IPS DF 4.7 (cell line): ENCODE results near the gene TOLLIP.

Experiments used
- DNase-seq: peaks from one replicate; pipeline ENCODE4 v3.0.0-alpha.2; 2013; ENCODE audit warnings: low spot score; ENCODE audit errors: extremely low read depth

Gene TOLLIP

DNA sequence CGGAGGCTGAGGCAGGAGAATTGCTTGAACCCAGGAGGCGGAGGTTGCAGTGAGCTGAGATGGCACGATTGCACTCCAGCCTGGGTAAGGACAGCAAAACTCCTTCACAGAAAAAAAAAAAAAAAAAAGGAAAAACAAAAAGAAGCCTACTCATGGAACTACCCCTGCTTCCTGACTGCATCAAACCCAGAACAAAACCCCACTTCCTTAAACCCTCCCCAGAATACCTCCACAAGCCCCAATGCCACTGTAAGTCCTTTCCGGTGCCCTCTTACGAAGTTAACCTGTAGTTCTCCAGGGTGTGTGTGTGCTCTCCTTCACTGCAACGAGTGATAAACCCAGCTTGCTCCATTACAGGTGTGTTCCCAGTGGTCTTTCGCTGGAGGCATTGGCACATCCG is 8.6 kb upstream of the TOLLIP start:
- no peak for DNase-seq

DNA sequence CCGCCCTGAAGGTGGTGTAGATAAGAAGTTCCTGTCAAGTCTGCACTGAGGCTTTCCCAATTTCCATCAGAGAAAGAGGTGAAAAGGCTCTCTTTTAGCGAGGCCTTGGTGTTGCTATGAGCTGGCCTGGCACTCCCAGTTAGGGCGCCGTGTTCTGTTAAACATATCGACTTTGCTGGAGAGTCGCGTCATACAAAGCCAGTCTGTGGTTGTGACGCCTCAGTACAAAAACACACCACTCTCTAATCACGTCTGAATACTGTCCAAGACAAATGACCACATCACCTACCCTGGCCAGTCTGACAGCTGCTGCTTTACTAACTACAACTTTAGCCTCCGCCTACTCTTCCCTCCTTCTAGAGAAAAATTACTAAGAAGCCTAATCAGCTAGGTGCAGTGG is 8.0 kb upstream of the TOLLIP start:
- DNase-seq, result no peak

DNA sequence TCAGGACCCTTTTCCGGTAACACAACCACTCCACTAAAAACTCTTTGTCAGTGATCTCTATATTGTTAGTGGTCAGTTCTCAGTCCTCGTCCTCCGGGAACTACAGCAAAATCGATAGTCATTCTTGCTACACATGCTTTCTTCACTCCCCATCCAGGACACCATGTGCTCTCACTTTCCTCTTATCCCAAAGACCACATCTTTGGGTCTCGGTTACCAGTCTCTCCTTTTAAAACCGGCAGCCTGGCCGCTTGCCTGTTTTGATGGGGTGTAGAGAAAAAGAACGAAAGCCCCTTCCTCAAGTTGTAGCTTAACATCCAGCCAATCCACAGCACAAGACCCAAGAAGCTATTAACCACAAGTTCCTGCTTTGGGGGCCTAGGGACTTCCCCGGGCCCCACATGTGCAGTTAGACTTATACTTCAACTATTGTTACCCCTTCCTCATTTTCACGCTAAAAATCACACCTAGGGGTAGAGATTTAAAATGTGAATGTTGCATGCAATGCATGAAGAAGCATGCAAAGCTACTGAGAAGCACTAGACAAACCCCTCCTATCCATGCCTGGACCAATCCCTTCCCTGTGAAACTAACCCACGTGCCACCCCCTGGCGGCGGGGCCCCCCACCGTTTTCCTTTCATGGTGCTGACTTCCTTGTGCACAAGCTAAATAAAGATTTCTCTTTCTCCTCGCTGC is 1.5 kb upstream of the TOLLIP start:
- no peak for DNase-seq

DNA sequence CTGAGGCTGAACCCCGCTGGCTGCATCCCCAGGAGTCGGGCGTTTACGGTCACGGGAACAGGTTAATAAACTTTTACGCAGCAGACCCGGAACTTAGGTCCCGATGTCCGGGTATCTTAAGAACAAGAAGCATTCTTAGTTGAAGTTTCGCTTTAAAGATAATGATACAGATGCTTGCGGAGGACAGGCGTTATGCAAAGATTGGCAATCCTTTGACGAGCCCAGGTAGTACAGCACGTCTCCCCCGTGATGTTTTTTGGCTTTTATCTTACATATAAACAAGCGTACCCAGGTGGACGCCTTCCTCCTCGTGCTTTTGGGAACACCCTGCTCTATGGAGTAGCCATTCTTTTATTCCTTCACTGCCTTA is 871 bp upstream of the TOLLIP start:
- DNase-seq, result no peak

DNA sequence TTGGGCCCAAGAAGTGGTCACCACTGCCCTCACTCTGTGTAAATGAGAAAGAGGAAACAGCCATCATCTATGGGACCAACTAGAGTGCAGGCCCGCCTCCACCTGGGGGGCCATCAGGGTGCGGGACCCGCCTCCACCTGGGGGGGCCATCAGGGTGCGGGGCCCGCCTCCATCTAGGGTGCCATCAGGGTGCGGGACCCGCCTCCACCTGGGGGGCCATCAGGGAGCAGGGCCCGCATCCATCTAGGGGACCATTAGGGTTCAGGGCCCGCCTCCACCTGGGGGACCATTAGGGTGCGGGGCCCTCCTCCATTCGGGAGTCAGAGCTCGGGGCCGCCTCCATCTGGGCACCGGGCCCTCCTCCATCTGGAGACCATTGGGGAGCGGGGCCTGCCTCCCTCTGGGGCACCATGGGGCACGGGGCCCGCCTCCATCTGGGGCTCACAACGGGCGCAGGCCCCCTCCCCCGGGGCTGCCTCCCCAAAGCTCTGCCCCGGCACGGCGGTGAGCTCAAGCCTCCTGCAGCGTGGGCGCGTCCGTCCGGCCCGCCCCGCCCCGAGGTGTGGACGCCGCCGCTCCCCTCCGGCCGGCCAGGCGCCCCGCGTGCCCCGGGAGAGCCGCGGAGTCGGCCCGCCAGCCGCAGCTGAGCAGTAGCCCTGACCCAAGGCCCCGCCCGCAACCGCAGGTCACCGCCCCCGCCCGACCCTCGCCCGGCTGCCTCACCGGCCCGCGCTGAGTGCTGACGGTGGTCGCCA is 512 bp downstream of the TOLLIP start:
- no peak for DNase-seq

DNA sequence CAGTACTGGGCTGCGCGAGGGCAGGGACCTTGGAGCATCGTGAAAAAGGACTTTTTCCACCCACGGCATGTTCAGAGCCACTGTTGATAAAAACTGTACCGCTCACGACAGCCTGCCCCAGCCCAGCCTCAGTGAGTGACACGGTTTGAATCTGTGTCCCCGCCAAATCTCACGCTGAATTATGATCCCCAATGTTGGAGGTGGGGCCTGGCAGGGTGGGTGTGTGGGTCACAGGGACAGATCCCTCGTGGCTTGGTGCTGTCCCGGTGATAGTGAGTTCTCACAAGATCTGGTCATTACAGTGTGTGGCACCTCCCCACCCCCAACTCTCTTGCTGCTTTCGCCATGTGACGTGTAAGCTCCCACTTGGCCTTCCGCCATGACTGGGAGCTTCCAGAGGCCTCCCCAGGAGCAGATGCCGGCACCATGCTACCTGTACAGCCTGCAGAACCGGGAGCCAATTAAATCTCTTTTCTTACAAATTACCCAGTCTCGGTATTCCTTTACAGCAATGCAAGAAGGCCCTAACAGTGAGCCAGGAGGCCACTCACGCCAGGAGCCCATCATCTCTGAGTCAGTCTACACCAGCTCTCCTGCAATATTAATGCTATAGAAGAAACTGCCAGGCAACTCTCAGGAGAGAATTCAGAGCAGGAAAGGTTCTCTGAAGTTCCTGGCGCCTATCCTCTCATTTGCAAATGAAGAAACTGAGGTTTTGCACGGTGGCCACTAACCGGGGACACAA is 1.3 kb downstream of the TOLLIP start:
- no peak for DNase-seq

DNA sequence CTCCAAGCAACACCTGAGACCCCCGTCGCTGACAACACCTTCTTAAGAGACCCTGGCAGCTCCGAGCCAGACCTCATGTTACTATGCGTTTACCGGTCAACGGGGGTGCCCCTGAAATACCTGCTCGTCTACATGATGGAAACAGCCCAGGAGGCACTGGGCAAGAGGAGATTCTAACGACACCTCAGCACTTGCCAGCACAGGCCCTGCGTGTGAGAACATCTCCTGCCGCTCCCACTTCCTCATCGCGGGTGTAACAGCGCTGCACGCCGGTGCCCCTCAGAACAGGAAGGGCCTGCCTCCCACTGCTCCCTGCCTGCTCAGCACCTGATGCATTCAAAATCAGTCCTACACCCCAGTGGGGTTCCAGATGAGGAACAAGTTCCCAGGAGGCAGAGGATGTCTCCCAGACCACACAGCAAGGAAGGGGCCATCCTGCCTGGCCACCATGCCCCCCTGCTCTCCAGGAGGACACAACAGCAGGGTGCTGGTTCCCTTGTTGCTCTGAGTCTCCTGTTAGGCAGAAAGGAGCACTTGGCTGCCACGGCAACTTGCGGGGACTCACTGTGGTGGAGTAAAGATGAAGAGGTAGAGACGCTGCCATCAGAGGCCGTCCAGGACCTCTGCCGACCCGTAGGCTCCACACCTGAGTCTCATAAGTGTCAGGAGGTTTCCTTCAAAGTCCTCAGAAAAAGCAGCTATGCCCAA is 2.1 kb downstream of the TOLLIP start:
- no peak for DNase-seq

DNA sequence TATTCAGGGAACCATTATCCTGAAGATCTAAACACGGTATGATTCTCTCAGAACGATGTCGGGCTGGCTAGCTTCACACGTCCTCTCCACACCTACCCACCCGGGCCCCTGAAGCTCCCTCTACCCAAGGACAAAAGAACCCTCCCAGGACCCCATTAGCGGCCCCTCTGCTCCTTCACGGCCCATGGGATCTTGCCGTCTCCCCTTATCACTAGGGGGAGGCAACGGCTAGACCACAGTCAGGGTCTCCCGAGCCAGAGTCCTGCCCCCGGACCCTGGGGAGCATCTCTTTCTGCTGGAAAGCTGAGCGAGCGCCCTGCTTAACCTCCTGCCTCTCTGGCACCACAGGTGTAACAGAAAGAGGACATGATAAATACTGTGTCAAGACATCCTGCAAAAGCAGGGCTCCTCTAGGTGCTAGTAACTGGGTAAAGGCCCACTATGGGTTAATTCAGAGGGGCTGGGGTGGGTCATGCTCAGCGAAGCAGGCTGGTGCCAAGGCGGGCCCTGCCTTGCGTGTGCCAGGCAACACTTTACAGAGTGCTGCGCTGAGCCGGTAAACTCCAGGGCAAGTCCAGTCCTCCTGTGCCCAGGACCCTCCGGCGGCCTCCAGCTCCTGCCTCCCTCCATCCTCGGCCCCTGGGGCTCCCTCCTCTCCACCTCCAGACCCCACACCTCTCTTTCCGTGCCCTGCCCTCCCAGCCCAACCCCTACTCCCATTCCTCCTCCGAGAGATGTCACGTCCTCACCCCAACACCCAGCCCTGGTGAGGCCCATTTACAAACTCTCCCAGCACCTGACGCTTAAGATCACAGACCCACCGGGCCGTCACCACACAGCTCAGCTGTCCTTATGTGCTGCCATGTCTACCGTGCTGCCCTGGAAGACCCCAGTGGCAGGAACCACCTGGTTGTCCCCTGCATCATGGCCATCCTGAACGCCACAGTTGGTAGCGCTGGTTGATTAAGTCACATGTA is 3.0 kb downstream of the TOLLIP start:
- no peak for DNase-seq

DNA sequence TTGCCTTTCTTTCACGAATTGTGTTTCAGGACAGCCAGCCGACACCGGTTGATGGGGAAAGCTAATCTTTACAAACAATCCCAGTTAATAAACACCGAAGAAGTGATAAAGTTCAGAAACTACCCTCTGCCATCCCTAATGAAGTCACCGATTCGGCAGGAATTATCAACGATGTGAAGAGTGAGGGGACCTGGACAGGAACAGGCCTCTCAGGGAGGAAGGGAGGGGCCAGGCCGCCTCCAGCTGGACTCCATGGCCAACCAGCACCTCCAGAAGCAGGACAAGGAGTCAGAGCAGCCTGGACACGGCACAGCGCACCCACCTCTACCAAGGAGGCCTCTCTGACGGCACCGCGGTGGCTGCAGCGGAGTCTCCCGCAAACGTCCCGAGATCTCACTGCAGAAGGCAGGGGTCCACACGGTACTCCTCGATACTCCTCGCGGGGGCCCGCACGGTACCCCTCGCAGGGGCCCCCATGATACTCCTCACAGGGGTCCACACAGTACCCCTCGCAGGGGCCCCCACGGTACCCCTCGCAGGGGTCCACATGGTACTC is 3.9 kb downstream of the TOLLIP start:
- no peak for DNase-seq

DNA sequence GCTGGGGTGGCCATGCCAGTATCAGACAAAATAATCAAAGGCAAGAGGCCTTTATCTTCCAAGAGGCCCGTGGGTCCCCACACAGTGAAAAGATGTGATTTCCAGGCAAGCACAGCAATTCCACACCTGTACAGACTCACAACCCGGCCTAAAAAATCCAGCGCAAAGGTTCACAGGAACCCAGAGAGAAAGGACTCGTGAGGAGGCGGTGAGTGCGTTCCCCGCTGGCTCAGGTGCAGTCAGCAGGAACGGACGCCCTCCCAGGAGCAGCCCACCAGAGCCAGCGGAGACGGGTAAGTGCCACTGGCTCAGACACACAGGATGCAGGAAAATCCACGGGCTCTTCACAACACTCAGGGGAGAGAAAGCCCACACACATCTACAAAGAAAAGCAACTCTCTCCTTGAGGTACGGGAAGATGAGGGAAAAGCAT is 4.4 kb downstream of the TOLLIP start:
- no peak for DNase-seq

DNA sequence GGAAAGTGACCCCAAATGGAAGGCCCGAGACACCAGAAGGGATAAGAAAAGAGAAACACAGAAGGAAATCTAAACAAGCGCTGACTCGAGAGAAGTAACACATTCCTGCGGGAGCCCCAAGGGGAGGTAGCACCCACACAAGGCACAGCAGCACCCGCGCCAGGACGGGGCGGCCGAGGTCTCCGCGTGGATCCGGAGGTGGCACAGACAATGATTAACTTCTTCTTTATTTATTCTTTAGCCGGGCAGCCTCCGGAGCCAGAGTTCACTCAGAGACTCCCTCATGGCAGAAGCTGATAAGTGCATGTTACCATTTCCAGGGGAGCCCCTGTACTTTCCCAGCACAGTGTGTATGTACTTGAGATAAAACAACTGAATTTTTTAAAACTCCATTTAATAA is 5.1 kb downstream of the TOLLIP start:
- DNase-seq, result no peak

DNA sequence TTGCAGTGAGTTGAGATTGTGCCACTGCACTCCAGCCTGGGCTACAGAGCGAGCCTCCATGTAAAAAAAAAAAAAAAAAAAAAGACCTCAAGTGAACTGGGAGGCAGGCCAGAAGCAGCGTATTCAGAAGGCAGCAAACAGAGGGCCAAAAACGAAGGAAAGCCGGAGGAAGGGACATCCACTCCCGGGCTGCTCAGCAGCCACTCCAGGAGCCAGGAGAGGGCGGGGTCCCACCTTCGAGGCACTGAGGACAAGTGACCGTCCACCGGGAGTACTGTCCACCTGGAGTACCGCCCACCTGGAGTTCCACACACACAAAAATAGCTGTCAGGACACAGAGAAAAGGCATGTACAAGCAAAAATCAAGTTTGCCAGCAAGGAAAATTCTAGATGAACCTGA is 5.5 kb downstream of the TOLLIP start:
- DNase-seq, result no peak

DNA sequence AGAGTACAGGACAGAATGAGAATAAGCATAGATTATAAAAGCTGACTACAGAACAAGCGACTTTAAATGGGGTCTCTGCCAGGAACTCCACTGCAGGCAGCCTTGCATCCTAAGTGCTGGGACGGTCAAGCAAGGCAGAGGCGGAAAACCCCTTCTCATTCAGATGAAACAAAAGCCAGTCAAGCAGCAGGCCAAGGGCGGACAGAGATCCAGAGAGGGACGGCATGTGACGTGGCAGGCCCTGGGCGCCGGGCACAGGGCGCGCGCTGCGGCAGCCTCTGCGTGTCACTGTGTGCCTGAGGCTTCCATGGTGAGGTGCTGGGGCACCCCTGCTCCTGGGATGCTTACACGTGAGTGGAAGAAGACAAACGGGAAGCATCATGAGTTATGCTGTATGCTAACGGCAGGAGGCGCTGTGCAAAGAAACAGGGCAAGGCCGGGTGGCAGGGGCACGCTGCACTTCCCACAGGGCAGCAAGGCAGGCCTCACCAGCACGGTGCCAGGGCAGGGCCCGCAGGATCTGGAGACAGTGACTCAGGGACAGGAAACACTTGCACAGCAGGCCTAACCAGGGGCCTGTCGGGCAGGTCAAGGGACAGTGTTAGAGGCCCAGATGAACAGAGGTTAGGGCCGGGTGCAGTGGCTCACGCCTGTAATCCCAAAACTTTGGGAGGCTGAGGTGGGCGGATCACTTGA is 6.2 kb downstream of the TOLLIP start:
- no peak for DNase-seq

DNA sequence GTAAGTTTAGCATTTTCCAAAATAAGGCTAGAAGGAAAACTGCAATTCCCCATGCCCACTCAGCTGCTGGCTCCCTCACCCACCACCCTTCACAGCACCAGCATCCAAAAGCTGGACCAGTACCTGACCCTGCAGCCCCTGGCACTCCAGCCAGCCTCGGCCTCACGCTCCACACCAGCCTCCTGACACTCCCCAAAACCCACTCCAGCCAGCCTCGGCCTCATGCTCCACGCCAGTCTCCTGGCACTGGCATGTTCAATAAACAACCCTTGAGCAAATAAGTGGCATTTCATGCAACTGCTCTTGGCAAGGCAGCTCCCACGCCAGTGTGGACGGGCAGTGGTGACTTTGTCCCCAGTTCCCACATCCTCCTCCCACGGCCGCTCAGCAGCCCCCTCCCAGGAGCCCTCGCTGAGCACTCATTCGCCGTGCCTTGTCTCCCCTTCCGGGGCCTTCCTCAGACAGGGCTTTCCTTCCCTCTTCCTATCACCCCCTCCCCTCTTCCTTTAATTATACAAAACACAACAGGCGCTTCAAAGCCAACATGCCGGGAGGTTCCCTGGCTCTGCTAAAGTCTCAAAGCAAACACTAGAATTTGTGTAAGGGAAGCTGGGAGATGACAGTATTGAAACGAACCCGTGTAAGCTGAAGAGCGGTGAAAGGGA is 6.8 kb downstream of the TOLLIP start:
- DNase-seq, result no peak

DNA sequence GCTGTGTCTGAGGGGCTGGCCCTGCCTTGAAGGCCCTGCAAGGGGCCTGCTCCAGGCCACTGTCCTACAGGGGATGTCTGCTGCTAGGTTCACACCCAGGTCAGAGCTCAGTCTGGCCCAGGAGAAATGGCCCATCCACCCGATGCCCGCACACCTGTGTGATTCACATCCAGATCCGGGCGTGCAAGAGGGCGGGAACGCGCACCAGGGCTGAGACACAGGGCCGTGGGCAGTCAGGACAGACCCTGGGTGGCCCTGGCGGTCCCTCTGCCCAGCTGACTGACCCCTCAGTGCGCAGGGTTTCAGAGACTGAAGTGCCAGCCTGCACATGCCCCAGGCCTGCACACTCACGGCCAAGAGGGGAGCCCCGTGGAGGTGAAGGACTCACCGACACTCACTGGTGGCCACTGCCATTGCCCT is 7.4 kb downstream of the TOLLIP start:
- no peak for DNase-seq

DNA sequence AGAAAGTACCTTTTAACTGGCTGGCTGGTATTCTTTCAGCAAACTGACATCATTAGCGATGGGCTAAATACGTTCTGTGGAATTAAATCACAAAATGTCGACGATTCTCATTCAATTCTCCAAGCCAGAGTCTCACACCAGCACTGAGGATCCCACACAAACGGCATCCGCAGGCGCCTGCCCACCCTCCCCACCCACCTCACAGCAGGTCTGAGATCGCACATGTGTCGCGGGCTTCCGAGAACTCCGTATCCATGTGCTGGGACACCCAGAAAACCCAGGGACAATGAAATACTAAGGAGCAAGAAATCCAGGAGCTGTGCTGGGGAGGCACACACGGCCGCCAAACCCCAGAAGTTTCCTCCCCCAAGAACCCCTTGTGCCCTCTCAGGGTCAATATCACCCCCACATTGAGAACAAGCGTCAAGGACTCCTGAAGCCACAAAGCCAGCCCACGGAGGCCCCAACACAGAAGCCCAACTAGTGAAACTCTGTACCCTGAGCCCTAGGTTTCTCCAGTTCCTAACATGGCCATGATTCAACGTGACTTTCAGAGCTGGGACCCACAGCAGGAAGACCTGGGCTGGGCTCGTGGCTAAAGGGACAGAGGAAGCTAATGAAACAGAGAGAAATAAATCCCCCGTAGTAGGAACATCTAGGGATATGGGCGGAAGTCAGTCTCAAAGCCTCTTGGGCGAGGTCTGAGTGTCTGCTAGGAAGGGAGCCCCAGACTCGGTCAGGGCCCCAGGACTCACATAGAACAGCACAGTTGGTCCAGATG is 8.0 kb downstream of the TOLLIP start:
- no peak for DNase-seq

DNA sequence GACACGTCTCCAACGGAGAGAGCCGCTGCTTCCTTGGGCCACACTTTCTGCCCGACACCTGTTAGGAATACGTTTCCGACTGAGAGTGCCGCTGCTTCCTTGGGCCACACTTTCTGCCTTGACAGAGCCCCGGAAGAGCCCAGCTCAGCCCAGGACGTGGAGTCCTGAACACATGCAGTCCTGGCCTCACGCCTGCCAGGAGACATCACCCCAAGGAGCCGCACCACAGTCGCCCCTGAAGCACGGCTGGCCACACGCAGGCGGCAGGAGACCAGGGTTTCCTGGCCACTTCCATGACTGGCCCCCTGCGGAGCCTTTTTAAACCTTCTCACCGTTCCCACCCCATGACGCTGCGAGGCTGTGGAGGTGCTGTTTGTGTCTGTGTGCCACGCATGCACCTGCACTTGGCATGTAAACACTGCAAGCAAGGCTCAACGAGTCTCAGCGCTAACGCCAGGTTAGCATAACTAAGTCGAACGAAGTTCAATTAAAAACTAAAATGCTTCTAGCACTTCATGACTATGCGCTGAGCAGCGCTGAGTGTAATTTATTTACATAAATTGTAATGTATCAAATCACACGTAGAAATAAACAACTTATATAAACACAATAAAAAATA is 8.8 kb downstream of the TOLLIP start:
- no peak for DNase-seq

DNA sequence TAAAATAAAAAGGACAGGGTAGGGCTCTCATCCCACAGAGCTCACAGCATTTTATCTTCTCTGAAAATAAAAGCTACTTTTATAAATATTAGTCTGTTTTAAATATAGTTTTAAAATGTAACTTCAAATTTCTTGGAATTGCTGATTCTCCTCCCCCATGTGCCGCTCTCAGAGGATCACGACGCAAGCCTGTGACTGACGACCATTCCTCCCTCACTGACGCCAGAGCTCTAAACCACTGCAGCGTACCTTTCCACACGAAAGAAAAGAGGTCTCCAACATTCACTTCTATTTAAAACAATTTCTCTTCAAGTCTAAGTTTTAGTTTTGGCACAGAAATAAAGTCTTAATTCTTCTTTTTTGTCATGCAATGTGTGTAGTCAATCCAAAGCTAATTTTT is 9.3 kb downstream of the TOLLIP start:
- DNase-seq, result no peak
